Progenitor cell of endocrine pancreas (in vitro differentiated cells): Measurements from ENCODE around the gene NAV2. TPM values are rescaled to one million over a fixed set of nuclear protein-coding genes. Genes with fewer than 3 reads are reported as not detected.

ENCODE experiments used
- DNase-seq: peaks from one replicate; pipeline ENCODE4 v3.0.0; 2021; ENCODE audit warnings: low spot score; ENCODE audit not compliant: unreplicated experiment
- H3K27ac Mint-ChIP-seq: 2 replicates; pipeline ENCODE4 v1.8.0; 2021; ENCODE audit warnings: mild to moderate bottlenecking, moderate library complexity, mixed read lengths
- H3K27me3 Mint-ChIP-seq: 2 replicates; pipeline ENCODE4 v1.8.0; 2021; ENCODE audit warnings: mixed read lengths
- H3K36me3 Mint-ChIP-seq: 2 replicates; pipeline ENCODE4 v1.8.0; 2022; ENCODE audit warnings: mixed read lengths; ENCODE audit not compliant: insufficient read depth
- H3K4me1 Mint-ChIP-seq: 2 replicates; pipeline ENCODE4 v1.8.0; 2021; ENCODE audit warnings: low read depth, mixed read lengths
- H3K4me3 Mint-ChIP-seq: 2 replicates; pipeline ENCODE4 v1.8.0; 2021; ENCODE audit warnings: low read depth, mild to moderate bottlenecking, moderate library complexity, mixed read lengths
- H3K9me3 Mint-ChIP-seq: 2 replicates; pipeline ENCODE4 v1.8.0; 2021; ENCODE audit warnings: low read depth, mixed read lengths
- CTCF ChIP-seq: fragments of 200-600 bp; sonication (generic); IDR thresholded peaks from one replicate; pipeline ENCODE4 v1.5.0; 2021; ENCODE audit warnings: antibody characterized with exemption, mild to moderate bottlenecking; ENCODE audit not compliant: unreplicated experiment
- total RNA-seq: library from RNA; stranded (reverse); gene quantifications from 2 replicates; pipeline ENCODE4 v1.2.1, GENCODE V29; 2021

Gene NAV2
- total RNA-seq, 1 donor from 2014 or later, result 88.3 TPM

- H3K27ac Mint-ChIP-seq, result no peak overlapping the region
- peaks cover 33% of the 10 kb centered on the region for H3K27me3 Mint-ChIP-seq
- H3K4me3 Mint-ChIP-seq, result no peak overlapping the region
- no peak for TF ChIP-seq CTCF
- peaks cover 3% of the 10 kb centered on the region for H3K9me3 Mint-ChIP-seq
- no peak for DNase-seq
- peaks cover 2% of the 10 kb centered on the region for H3K4me1 Mint-ChIP-seq
- no peaks in the 10 kb centered on the region for H3K36me3 Mint-ChIP-seq
Measured at GRCh38 chr11:19696904-19697303, 15.7 kb upstream of the NAV2 start.

- Mint-ChIP-seq H3K27ac (no peak overlapping the region), H3K4me3 (no peak overlapping the region), H3K27me3 (peaks cover 33% of the 10 kb centered on the region), H3K36me3 (no peaks in the 10 kb centered on the region), H3K4me1 (peaks cover 2% of the 10 kb centered on the region), H3K9me3 (peaks cover 3% of the 10 kb centered on the region)
- TF ChIP-seq CTCF, result no peak
- DNase-seq, result no peak
Measured at GRCh38 chr11:19697721-19698121, 14.9 kb upstream of the NAV2 start.

- Mint-ChIP-seq H3K27ac (no peak overlapping the region), H3K27me3 (peaks cover 33% of the 10 kb centered on the region), H3K4me3 (no peak overlapping the region), H3K9me3 (peaks cover 3% of the 10 kb centered on the region), H3K4me1 (peaks cover 2% of the 10 kb centered on the region), H3K36me3 (no peaks in the 10 kb centered on the region)
- TF ChIP-seq CTCF, result no peak
- no peak for DNase-seq
Measured at GRCh38 chr11:19698493-19699292, 13.9 kb upstream of the NAV2 start.

- Mint-ChIP-seq H3K27ac (no peak overlapping the region), H3K4me1 (peaks cover 2% of the 10 kb centered on the region), H3K9me3 (peaks cover 3% of the 10 kb centered on the region), H3K27me3 (peaks cover 30% of the 10 kb centered on the region), H3K36me3 (no peaks in the 10 kb centered on the region), H3K4me3 (no peak overlapping the region)
- DNase-seq, result no peak
- TF ChIP-seq CTCF, result no peak
Measured at GRCh38 chr11:19701421-19701820, 11.2 kb upstream of the NAV2 start.

GRCh38 chr11:19702620-19703019, 10.0 kb upstream of the NAV2 start:
- Mint-ChIP-seq H3K27me3 (peaks cover 28% of the 10 kb centered on the region), H3K9me3 (no peaks in the 10 kb centered on the region), H3K4me3 (no peak overlapping the region), H3K36me3 (no peaks in the 10 kb centered on the region), H3K4me1 (peaks cover 2% of the 10 kb centered on the region), H3K27ac (no peak overlapping the region)
- no peak for DNase-seq
- TF ChIP-seq CTCF, result no peak
